A549 (cell line): ENCODE measurements around the gene GOPC. TPM values are rescaled to one million over a fixed set of nuclear protein-coding genes. Genes with fewer than 3 reads are reported as not detected.

ENCODE experiments used
- ATAC-seq, 2 experiments: fragments of 200-7000 bp in 1 of 2; fragments of >200 bp in 1 of 2; cut with Nextera tagmentation in 1 of 2; cut with Tn5 transposase in 1 of 2; 3 replicates each; pipeline versions ENCODE4 v1.8.0 to v1.9.1; 2018 to 2020; ENCODE audit warnings: mild to moderate bottlenecking in 1 of 2, moderate library complexity in 1 of 2
- CTCF ChIA-PET: fragments of 300-600 bp; sonication (Branson Sonifier 250); formaldehyde crosslinking; extraction: SDS; loops from one replicate; lab custom pipeline; 2021; ENCODE audit warnings: antibody characterized with exemption, inconsistent platforms; lab: Yijun Ruan, JAX
- POLR2A ChIA-PET: fragments of 350-600 bp; formaldehyde crosslinking; extraction: SDS; loops from one replicate; lab custom pipeline; 2021; ENCODE audit warnings: antibody characterized with exemption, inconsistent platforms; lab: Yijun Ruan, JAX
- DNase-seq, 2 experiments: peaks; one replicate each; pipeline versions ENCODE4 v3.0.0 to v3.0.0-alpha.2; 2011 to 2016; ENCODE audit warnings: low read depth in 1 of 2, low spot score in 1 of 2
- FAIRE-seq: peaks from 2 replicates; lab custom pipeline; 2011; peaks lifted over from hg19 to GRCh38; lab: Jason Lieb, UNC
- H3K27ac ChIP-seq, 2 experiments: fragments of >200 bp; sonication (Bioruptor Twin); formaldehyde crosslinking; 3 replicates each; pipeline ENCODE4 v1.5.1; 2016 to 2017
- H3K4me1 ChIP-seq: fragments of >200 bp; sonication (Bioruptor Twin); formaldehyde crosslinking; 3 replicates; pipeline ENCODE4 v1.6.1; 2016
- H3K4me2 ChIP-seq: fragments of >200 bp; sonication (Bioruptor Twin); formaldehyde crosslinking; 3 replicates; pipeline ENCODE4 v1.6.1; 2016
- H3K4me3 ChIP-seq: fragments of >200 bp; sonication (Bioruptor Twin); formaldehyde crosslinking; 3 replicates; pipeline ENCODE4 v1.5.1; 2016
- H3K9me3 ChIP-seq: fragments of >200 bp; sonication (Bioruptor Twin); formaldehyde crosslinking; 3 replicates; pipeline ENCODE4 v1.6.1; 2016
- CBX2 ChIP-seq: fragments of 200-600 bp; sonication (generic); IDR thresholded peaks from 2 replicates; pipeline ENCODE4 v1.6.1; 2016; ENCODE audit warnings: low read depth, mild to moderate bottlenecking, borderline replicate concordance
- CEBPB ChIP-seq, 2 experiments: fragments of >200 bp in 1 of 2; sonication (Bioruptor Twin) in 1 of 2; formaldehyde crosslinking in 1 of 2; IDR thresholded peaks; 2 replicates each; pipeline ENCODE4 v1.6.1; 2012 to 2016
- CHD4 ChIP-seq: fragments of 200-600 bp; sonication (generic); IDR thresholded peaks from 2 replicates; pipeline ENCODE4 v1.6.1; 2016; ENCODE audit warnings: antibody characterized with exemption, mild to moderate bottlenecking, borderline replicate concordance
- E2F6 ChIP-seq: IDR thresholded peaks from 2 replicates; pipeline ENCODE4 v1.6.1; 2012; ENCODE audit warnings: low read depth, borderline replicate concordance
- HOXA7 ChIP-seq: fragments of 250-450 bp; sonication (Bioruptor Pico); IDR thresholded peaks from 2 replicates; pipeline ENCODE4 v1.5.0; 2020; ENCODE audit warnings: mild to moderate bottlenecking, moderate library complexity
- MAFK ChIP-seq: fragments of 450-650 bp; IDR thresholded peaks from 2 replicates; pipeline ENCODE4 v1.6.1; 2014; ENCODE audit not compliant: partially characterized antibody
- MAX ChIP-seq: IDR thresholded peaks from 2 replicates; pipeline ENCODE4 v1.6.1; 2012
- WGBS: methylation state at CpG from one replicate; pipeline ENCODE4 v1.1.6; 2017; ENCODE audit errors: missing lambda C conversion rate; 5-methylcytosine and 5-hydroxymethylcytosine counted together
- polyA plus RNA-seq, 4 experiments: library from polyadenylated mRNA; depleted of rRNA in 3 of 4; stranded (reverse); fragments of >200 nt; fragmentation: RNase III in 1 of 4; extraction: RNeasy Plus Mini Kit Qiagen cat#74134 plus additional on column Dnase treatment in 1 of 4; gene quantifications; 2 replicates in 3 of 4; 3 replicates in 1 of 4; pipeline ENCODE4 v1.2.3, GENCODE V29; 2011 to 2017

The GOPC gene
- polyA plus RNA-seq, 2 of the 4 experiments (the other 2 are of a cell fraction): 33.0 to 38.9 TPM

- TF ChIP-seq E2F6 (no peak), CEBPB (IDR thresholded peaks at IDR 0.05) (peak; percentile 7 to 44; a peak in 2 of 4 replicates), CBX2 (no peak)
Observed at GRCh38 chr6:117513778-117514365, 88.4 kb downstream of the GOPC start (continued).

- 46% methylated on average over 2 of the region's 2 CpGs for WGBS
- ATAC-seq (peak; percentile 11 to 30; a peak in 4 of 6 replicates), FAIRE-seq (no peak)
- Histone ChIP-seq H3K4me1 (peaks cover 99% of the 10 kb centered on the region), H3K4me2 (peak overlapping the region; percentile 69)
- TF ChIP-seq MAX (0 out of 2 replicates have a peak, but pooled peaks have one; percentile 9), HOXA7 (no peak)
- TF ChIP-seq, all 56 proteins: peak for 1
- POLR2A ChIA-PET: no interaction called here
- Histone ChIP-seq H3K9me3 (peaks cover 2% of the 10 kb centered on the region; the same call in 1 of the 3 replicates), H3K27ac (peak overlapping the region; percentile 88 to 95), H3K4me3 (no peak overlapping the region)
- CTCF ChIA-PET: interaction anchor here (0.9 to 1.0 kb wide), 2 partner anchors 44 to 63 kb away, joined by 3 read pairs; no protein-coding TSS in a partner anchor
- no peak for DNase-seq
Observed at GRCh38 chr6:117512987-117513573, 89.2 kb downstream of the GOPC start.

GRCh38 chr6:117512056-117512828 is 90.1 kb downstream of the GOPC start:
- no peak overlapping the region for H3K4me3 ChIP-seq
- 50% methylated on average over 7 of the region's 7 CpGs for WGBS
- H3K27ac ChIP-seq: peak overlapping the region; percentile 88 to 95
- no peaks in the 10 kb centered on the region for H3K9me3 ChIP-seq
- ChIA-PET CTCF (interaction anchor here (0.9 to 2.6 kb wide), 3 partner anchors 62 to 159 kb away, joined by 3 to 8 read pairs (median 3); no protein-coding TSS in a partner anchor), POLR2A (no interaction called here)
- DNase-seq (peak in 1 of 2 experiments; percentile 34), ATAC-seq (peak in 1 of 2 experiments; percentile 7; a peak in 1 of 6 replicates), FAIRE-seq (no peak)
- H3K4me2 ChIP-seq: peak overlapping the region; percentile 69
- peaks cover 99% of the 10 kb centered on the region for H3K4me1 ChIP-seq
- TF ChIP-seq MAFK: peak; percentile 20
- TF ChIP-seq CHD4: no peak

Other genes with a start within 250 kb of the GOPC start
- 0.18 and 0.26 TPM in 2 replicates for gene ROS1, start 176.6 kb downstream of the GOPC start, polyA plus RNA-seq (2011; rRNA removed)
- 0.17 to 0.18 TPM (median 0.17 TPM) in 3 replicates for gene ROS1, start 176.6 kb downstream of the GOPC start, polyA plus RNA-seq (2017; fragmentation: RNase III; extraction: RNeasy Plus Mini Kit Qiagen cat#74134 plus additional on column Dnase treatment)
- 39.3 and 49.1 TPM in 2 replicates for gene DCBLD1, start 119.8 kb downstream of the GOPC start, polyA plus RNA-seq (2011; rRNA removed)
- 48.0 to 60.4 TPM (median 58.4 TPM) in 3 replicates for gene DCBLD1, start 119.8 kb downstream of the GOPC start, polyA plus RNA-seq (2017; fragmentation: RNase III; extraction: RNeasy Plus Mini Kit Qiagen cat#74134 plus additional on column Dnase treatment)
- 24.7 and 25.5 TPM in 2 replicates for gene NUS1, start 73.0 kb upstream of the GOPC start, polyA plus RNA-seq (2011; rRNA removed)
- gene NUS1, start 73.0 kb upstream of the GOPC start, polyA plus RNA-seq (2017; fragmentation: RNase III; extraction: RNeasy Plus Mini Kit Qiagen cat#74134 plus additional on column Dnase treatment): 22.5 to 23.0 TPM (median 22.7 TPM) in 3 replicates